Measurements from ENCODE around the gene CDKN2B-AS1.

CDKN2B-AS1 gene

DNA sequence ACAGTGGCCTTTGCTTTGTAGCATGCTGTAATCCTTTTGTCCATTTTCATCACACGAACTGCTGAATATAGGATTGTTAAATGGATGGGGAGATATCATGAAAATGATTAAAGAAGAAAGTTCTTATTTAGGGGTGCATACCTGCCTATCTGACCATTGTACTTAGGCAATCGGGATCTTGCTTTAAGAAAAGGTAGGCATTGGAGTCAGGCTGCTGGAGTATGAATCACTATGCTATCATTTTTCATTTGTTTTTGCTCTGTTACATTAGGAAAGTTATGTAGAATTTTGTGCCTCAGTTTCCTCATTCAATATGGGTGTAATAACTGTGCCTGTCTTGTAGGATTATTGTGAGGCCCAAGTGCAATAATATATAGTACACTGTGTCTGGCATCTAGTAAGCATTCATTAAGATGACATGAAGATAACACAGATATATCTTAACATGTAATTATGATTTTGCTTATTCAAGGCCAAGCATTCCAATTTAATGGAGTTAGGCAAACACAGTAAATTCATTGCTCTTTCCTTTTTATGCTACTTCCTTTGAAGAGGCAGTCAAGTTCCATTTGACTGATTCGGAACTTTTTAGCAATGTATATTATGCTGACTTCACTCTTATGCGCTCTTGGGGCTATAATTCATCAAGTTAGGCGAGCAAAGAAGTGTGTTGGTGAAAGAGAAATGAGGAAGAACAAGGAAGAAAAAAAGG is 124.4 kb downstream of the CDKN2B-AS1 start:
- Histone ChIP-seq H3K79me2 (ENCODE audit: low read length) (no peaks in the 10 kb centered on the region), H3K4me1 (ENCODE audit: low read length) (no peaks in the 10 kb centered on the region), H4K20me1 (ENCODE audit: insufficient read depth, low read length) (no peaks in the 10 kb centered on the region), H3K9me3 (ENCODE audit: insufficient read depth, low read length) (no peaks in the 10 kb centered on the region), H3K4me3 (ENCODE audit: low read length) (no peak overlapping the region), H2AFZ (ENCODE audit: low read depth, low read length) (no peak overlapping the region), H3K9ac (ENCODE audit: low read length) (no peak overlapping the region), H3K27me3 (ENCODE audit: low read depth, low read length) (no peaks in the 10 kb centered on the region), H3K36me3 (replicated peaks; ENCODE audit: low read depth, low read length) (no peaks in the 10 kb centered on the region), H3K4me2 (ENCODE audit: low read length) (no peak overlapping the region), H3K27ac (ENCODE audit: low read length) (no peak overlapping the region)
- TF ChIP-seq, protein P1, sequence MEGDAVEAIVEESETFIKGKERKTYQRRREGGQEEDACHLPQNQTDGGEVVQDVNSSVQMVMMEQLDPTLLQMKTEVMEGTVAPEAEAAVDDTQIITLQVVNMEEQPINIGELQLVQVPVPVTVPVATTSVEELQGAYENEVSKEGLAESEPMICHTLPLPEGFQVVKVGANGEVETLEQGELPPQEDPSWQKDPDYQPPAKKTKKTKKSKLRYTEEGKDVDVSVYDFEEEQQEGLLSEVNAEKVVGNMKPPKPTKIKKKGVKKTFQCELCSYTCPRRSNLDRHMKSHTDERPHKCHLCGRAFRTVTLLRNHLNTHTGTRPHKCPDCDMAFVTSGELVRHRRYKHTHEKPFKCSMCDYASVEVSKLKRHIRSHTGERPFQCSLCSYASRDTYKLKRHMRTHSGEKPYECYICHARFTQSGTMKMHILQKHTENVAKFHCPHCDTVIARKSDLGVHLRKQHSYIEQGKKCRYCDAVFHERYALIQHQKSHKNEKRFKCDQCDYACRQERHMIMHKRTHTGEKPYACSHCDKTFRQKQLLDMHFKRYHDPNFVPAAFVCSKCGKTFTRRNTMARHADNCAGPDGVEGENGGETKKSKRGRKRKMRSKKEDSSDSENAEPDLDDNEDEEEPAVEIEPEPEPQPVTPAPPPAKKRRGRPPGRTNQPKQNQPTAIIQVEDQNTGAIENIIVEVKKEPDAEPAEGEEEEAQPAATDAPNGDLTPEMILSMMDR (IDR thresholded peaks at IDR 0.05; ENCODE audit: low read depth, low read length), result no peak
- no peak for TF ChIP-seq EZH2phosphoT487 (IDR thresholded peaks at IDR 0.05; ENCODE audit: low read depth)

GRCh38 chr9:22119522-22120158 is 125.0 kb downstream of the CDKN2B-AS1 start:
- H3K9me3 ChIP-seq (ENCODE audit: insufficient read depth, low read length), result no peaks in the 10 kb centered on the region
- H3K36me3 ChIP-seq (replicated peaks; ENCODE audit: low read depth, low read length), result no peaks in the 10 kb centered on the region
- no peak overlapping the region for H3K27ac ChIP-seq (ENCODE audit: low read length)
- H3K4me1 ChIP-seq (ENCODE audit: low read length), result no peaks in the 10 kb centered on the region
- H3K27me3 ChIP-seq (ENCODE audit: low read depth, low read length), result no peaks in the 10 kb centered on the region
- H2AFZ ChIP-seq (ENCODE audit: low read depth, low read length), result no peak overlapping the region
- H3K79me2 ChIP-seq (ENCODE audit: low read length), result no peaks in the 10 kb centered on the region
- no peak overlapping the region for H3K4me3 ChIP-seq (ENCODE audit: low read length)
- no peak overlapping the region for H3K4me2 ChIP-seq (ENCODE audit: low read length)
- H4K20me1 ChIP-seq (ENCODE audit: insufficient read depth, low read length), result no peaks in the 10 kb centered on the region
- H3K9ac ChIP-seq (ENCODE audit: low read length), result no peak overlapping the region
- TF ChIP-seq, protein P1 (IDR thresholded peaks at IDR 0.05; ENCODE audit: low read depth, low read length), result no peak
- TF ChIP-seq EZH2phosphoT487 (IDR thresholded peaks at IDR 0.05; ENCODE audit: low read depth), result no peak

DNA sequence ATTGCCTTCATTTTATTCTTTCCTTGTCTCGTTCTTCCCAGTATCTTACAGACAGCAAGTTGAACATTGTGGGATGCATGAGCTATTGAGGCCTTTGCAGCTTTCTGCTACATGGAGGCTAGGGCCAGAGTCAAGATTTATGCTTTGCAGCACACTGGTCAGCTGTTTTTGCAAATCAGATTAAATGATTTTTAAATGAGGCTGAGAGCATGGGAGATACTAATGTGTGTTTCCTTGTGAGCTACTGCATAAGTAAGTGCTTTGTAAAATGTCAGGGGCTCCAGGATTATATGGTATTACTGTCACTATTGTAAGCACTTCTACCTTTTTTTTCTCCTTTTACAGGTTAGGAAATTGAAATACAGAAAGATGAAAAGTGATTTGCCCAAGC is 125.6 kb downstream of the CDKN2B-AS1 start:
- no peak overlapping the region for H3K27ac ChIP-seq (ENCODE audit: low read length)
- no peak overlapping the region for H3K4me2 ChIP-seq (ENCODE audit: low read length)
- no peaks in the 10 kb centered on the region for H3K4me1 ChIP-seq (ENCODE audit: low read length)
- H3K36me3 ChIP-seq (replicated peaks; ENCODE audit: low read depth, low read length), result no peaks in the 10 kb centered on the region
- H4K20me1 ChIP-seq (ENCODE audit: insufficient read depth, low read length), result no peaks in the 10 kb centered on the region
- no peak for TF ChIP-seq EZH2phosphoT487 (IDR thresholded peaks at IDR 0.05; ENCODE audit: low read depth)
- TF ChIP-seq, protein P1 (IDR thresholded peaks at IDR 0.05; ENCODE audit: low read depth, low read length), result no peak
- H3K79me2 ChIP-seq (ENCODE audit: low read length), result no peaks in the 10 kb centered on the region
- no peak overlapping the region for H3K4me3 ChIP-seq (ENCODE audit: low read length)
- no peak overlapping the region for H3K9ac ChIP-seq (ENCODE audit: low read length)
- H2AFZ ChIP-seq (ENCODE audit: low read depth, low read length), result no peak overlapping the region
- no peaks in the 10 kb centered on the region for H3K9me3 ChIP-seq (ENCODE audit: insufficient read depth, low read length)
- H3K27me3 ChIP-seq (ENCODE audit: low read depth, low read length), result no peaks in the 10 kb centered on the region

DNA sequence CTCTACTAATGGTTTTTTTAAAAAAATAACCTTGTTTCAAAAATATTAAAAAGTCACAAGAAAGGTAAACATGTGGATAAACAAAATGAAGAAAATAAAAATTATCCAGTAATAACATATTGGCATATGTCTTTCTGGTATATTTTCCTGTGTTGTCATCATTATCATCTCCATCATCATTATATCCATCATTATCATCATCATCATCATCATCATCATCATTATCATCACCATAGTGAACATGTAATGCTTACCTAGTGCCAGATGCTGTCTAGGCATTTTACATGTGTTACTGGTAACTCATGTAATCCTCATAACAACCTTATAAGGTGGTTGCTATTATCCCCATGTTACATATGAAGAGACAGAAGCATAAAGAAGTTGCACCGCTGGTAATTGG is 126.0 kb downstream of the CDKN2B-AS1 start:
- no peak overlapping the region for H3K4me3 ChIP-seq (ENCODE audit: low read length)
- H3K27me3 ChIP-seq (ENCODE audit: low read depth, low read length), result no peaks in the 10 kb centered on the region
- no peak for TF ChIP-seq EZH2phosphoT487 (IDR thresholded peaks at IDR 0.05; ENCODE audit: low read depth)
- TF ChIP-seq, protein P1 (IDR thresholded peaks at IDR 0.05; ENCODE audit: low read depth, low read length), result no peak
- no peaks in the 10 kb centered on the region for H3K79me2 ChIP-seq (ENCODE audit: low read length)
- H3K4me2 ChIP-seq (ENCODE audit: low read length), result no peak overlapping the region
- no peak overlapping the region for H3K9ac ChIP-seq (ENCODE audit: low read length)
- H3K9me3 ChIP-seq (ENCODE audit: insufficient read depth, low read length), result no peaks in the 10 kb centered on the region
- no peaks in the 10 kb centered on the region for H4K20me1 ChIP-seq (ENCODE audit: insufficient read depth, low read length)
- no peak overlapping the region for H3K27ac ChIP-seq (ENCODE audit: low read length)
- no peaks in the 10 kb centered on the region for H3K4me1 ChIP-seq (ENCODE audit: low read length)
- H2AFZ ChIP-seq (ENCODE audit: low read depth, low read length), result no peak overlapping the region
- no peaks in the 10 kb centered on the region for H3K36me3 ChIP-seq (replicated peaks; ENCODE audit: low read depth, low read length)
